GM21786 (cell line): Measurements from ENCODE around the gene ZFPL1.
"Not testable (repeated sequence)": the region's sequence is repeated elsewhere in the genome, so short reads cannot be mapped to it uniquely, and the experiment has no call there.

ENCODE experiments used
- ATAC-seq: cut with Tn5 transposase; IDR thresholded peaks from one replicate; pipeline ENCODE4 v1.9.1; 2021; ENCODE audit not compliant: unreplicated experiment

The ZFPL1 gene

DNA sequence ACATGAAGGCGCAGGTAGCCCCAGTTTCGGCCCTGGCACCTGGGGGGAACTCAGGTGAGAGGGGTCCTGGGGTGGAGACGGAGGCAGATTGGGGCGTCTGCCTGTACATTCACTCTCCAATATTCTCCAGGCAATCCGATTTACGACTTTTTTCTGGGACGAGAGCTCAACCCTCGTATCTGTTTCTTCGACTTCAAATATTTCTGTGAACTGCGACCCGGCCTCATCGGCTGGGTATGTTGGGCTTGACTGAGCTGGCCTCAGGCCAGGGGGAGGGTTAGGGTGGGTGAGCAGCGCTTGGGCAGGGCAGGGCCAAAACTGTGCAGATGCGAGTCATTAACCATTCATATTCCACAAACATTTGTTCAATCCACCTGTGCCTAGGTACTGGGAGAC lies 29.3 kb downstream of the ZFPL1 start:
- ATAC-seq: no peak

DNA sequence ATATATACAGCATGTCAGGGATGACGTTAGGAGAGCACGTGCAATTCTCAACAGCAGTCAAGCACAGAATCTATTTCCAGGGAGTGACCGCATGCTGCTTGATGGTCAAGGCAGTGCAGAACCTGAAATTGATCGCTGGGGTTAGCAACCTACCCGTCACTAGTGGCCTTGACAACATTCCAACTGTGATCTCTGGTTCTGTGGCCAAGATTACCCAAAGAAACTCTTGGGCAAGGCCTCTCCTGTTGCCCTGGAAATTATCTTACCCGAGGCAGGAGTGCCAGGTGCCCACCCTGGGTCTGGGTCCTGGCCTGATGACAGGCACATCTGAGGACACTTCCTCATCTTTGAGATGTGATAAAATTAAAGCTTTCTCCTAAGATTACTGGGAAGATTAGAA lies 29.8 kb downstream of the ZFPL1 start:
- no peak for ATAC-seq

DNA sequence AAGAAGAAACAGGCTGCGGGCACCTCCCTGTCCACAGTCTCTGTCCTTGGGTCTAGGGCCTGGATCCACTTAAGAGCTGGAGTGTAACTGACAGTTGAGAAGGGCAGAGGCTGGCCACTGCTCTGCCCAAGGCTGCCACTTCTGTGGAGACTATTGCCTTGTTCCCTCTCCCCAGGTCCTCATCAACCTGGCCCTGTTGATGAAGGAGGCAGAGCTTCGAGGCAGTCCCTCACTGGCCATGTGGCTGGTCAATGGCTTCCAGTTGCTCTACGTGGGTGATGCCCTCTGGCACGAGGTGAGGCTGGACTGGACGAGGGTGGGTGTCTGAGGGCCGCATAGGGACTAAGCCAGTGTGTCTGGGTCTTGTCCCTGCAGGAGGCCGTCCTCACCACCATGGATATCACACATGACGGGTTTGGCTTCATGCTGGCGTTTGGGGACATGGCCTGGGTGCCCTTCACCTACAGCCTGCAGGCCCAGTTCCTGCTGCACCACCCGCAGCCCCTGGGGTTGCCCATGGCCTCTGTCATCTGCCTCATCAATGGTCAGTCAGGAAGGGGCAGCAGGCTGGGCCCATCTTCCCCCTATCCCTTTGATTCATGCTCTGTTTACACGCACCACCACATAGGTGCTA lies 30.6 kb downstream of the ZFPL1 start:
- ATAC-seq: no peak

DNA sequence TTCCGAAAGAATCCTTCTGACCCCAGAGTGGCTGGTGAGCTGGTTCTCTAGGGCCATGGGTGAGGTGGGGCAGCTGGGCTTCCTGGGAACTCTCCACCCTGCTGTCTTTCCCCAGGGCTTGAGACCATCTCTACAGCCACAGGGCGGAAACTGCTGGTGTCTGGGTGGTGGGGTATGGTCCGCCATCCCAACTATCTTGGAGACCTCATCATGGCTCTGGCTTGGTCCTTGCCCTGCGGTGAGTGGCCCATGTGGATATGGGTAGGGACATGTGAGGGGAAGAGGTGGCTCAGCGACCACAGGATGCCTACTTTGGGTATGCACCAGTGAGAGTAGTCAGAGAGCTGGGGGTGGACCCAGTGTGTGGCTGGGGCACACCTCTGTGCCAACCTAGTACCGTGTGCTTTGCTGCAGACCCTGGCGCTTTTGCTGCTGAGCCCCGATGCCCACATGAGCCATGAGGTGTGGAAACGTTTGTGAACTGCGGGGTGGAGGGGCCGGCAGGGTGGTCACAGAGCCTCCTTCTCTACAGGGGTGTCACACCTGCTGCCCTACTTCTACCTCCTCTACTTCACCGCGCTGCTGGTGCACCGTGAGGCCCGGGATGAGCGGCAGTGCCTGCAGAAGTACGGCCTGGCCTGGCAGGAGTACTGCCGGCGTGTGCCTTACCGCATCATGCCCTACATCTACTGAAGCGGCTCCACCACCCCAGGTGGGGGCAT lies 31.5 kb downstream of the ZFPL1 start:
- ATAC-seq: no peak

DNA sequence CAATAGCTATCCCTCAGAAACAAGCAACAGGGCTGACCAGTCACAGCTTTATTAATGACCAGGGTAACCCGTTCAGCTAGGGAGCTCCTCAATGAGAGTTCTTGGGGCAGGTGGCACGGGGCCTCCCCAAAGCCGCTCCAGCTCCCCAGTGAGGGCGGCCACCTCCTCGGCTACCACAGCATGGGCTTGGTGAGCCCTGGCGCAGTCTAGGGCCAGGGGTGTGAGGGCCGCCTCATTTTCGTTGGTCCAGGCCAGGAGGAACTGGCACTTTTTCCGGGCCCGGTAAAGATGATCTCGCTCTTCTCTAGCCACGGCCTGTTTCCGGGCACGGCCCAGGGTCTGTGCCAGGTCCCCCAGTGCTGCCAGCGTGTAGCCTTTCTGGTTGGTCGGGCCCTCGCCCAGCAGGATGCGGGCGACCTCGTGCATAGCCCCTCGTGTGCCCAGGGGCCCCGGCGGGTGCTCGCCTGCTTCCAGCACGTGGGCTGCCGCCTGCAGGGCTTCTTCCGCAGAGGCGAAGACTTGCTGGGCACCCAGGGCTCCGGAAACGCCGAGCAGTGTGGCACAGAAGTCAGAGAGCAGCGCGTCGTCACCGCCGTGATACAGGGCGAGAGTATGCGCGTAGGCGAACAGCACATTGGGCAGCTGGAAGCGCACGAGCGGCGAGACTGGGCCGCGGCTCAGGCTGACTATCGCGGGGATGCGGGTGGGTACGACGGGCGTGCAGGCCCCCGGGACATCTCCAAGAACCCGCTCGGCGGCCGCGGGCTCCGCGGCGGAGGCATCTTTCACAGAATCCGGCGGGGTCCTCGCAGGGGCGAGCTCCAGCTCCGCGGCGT lies 32.6 kb downstream of the ZFPL1 start:
- ATAC-seq: no peak

DNA sequence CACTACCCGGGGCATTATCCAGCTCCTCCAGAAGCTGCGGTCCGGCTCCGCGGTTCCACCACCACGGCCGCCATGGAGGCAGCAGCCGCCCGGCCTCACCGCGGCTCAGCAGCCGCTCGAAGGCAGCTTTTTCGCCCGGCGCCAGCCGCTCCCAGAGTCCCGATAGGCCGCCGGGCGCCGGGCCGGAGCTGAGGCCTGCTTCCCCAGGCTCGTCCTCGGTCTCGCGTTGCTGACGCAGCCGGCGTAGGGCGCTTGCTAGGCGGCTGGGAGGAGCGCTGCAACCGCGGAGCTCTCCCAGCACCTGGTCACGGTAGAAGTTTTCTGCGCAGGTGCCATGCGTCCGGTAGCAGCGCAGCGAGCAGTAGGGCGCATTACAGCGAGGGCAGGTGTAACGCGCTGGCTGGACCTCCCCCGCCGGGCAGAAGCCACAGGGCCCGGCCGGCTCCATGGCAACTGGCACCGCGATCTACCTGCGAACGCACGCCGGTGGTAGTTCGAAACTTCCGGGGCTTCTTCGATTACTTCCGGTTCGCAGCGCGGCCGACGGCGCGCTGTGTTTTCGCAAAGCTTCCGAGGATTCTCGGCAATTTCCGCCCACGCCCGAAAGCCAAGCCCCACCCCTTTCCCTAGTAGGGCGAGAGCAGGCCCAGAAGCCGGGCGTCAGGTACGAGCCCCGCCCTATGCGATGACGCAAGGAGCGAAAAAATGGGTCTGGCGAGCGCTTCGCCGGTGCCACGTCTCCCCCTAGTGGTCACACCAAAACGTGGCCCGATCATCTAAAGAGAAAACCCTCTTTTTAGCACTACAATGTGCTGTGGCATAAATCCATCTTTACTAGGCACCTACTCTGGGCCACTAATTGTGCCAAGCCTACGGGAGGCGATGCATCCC lies 33.4 kb downstream of the ZFPL1 start, which contains the start of gene ZNHIT2:
Gene ZNHIT2, minus strand, starts transcription at position 496 of the 891 bp plus-strand sequence. Its CDS starts 48 bp downstream, at position 448.
- ATAC-seq: peak; percentile 58

DNA sequence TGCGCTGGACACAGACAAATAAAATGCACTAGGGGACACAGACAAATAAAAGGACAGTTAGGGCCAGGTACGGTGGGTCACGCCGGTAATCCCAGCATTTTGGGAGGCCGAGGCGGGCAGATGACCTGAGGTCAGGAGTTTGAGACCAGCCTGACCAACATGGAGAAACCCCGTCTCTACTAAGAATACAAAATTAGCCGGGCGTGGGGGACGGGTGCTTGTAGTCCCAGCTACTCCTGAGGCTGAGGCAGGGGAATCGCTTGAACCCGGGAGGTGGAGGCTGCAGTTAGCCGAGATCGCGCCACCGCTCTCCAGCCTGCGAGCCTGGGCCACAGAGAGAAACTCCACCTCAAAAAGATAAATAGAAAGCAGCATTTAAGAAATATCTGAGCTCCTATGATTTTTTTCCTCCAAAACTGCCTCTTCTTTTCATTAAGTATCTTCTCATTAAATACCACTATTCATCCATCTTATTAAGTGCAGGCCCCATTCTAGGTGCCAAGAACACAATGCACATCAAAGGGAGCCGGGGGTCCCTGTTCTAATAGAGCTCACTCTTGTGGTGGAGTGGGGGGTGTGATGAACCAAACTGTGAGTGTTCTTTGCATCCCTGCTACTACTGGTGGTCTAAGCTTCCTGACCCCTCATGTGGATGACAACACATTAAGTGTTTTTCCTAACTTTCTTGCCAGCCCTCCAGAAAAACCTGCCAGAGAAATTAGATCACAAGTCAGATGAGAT lies 34.2 kb downstream of the ZFPL1 start:
- no peak for ATAC-seq

DNA sequence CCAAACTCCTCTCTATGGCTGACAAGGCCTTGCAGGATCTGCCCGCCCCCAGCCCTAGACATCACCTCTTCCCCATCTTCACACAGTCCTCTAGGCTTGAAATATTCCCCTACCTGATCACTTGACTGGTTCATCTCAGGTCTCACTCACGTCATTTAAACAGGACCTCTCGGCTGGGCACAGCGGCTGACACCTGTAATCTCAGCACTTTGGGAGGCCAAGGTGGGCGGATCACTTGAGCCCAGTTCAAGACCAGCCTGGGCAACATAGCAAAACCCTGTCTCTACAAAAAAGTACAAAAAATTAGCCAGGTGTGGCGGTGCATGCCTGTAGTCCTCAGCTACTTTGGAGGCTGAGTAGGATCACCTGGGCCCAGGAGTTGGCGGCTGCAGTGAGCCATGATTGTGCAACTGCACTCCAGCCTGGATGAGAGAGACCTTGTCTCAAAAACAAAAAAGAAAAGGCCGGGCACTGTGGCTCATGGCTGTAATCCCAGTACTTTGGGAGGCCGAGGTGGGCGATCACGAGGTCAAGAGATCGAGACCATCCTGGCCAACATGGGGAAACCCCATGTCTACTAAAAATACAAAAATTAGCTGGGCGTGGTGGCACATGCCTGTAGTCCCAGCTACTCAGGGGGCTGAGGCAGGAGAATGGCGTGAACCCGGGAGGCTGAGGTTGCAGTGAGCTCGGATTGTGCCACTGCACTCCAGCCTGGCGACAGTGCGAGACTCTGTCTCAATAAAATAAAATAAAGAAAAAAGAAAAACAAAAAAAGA lies 35.1 kb downstream of the ZFPL1 start:
- not testable (repeated sequence) for ATAC-seq

DNA sequence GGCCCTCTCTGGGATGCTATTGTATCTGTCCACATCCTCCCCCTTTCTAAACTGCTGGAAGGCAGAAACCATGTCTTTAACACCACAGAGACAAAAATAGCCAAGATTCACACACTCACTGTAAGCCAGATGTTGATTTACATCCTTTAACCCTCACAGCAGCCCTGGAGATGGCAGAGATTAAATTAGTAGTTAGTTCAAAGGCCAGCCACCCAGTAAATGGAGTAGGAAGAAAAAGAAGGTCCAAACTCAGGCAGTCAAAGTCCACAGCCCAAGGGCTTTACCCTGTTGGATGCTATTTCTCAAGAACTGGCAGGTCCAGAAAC lies 35.6 kb downstream of the ZFPL1 start:
- no peak for ATAC-seq

DNA sequence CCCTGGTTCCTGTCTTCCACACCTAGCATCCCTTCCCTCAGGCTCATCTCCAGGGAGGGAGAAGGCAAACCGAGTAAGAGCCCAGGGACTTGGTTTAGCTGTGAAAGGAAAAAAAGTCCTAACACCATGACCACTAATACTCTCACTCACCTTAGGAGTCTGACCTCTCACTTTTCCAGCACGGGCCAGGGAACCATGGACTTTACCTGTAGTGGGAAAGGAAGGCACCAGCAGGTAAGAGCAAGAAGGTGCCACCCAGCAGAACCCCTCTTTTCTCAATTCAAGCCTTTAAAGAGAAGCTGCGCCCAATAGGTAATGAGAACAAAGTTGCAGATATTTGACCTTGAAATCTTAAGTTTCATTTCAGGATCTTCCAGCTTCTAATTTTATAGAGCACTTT lies 36.8 kb downstream of the ZFPL1 start:
- ATAC-seq: no peak

DNA sequence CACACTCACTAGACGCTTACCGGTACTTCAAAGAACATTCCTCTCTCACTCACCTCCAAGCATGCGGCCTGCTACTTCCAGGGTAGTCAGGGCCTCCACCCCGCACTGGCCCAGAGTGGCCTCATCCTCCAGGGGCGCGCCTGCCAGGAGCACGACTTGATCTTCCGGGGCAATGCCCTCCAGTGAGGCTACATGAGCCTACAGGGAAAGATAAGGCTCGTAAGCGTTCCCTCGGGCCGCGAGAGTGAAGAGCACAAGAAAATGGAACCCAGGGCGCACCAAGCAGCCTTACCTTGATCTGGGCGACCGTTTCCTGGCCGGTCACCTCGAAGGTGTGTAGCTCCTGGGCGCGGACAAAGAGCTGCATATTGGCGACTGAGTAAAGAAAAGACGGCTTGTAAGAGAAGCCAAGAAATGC lies 37.4 kb downstream of the ZFPL1 start:
- no peak for ATAC-seq

DNA sequence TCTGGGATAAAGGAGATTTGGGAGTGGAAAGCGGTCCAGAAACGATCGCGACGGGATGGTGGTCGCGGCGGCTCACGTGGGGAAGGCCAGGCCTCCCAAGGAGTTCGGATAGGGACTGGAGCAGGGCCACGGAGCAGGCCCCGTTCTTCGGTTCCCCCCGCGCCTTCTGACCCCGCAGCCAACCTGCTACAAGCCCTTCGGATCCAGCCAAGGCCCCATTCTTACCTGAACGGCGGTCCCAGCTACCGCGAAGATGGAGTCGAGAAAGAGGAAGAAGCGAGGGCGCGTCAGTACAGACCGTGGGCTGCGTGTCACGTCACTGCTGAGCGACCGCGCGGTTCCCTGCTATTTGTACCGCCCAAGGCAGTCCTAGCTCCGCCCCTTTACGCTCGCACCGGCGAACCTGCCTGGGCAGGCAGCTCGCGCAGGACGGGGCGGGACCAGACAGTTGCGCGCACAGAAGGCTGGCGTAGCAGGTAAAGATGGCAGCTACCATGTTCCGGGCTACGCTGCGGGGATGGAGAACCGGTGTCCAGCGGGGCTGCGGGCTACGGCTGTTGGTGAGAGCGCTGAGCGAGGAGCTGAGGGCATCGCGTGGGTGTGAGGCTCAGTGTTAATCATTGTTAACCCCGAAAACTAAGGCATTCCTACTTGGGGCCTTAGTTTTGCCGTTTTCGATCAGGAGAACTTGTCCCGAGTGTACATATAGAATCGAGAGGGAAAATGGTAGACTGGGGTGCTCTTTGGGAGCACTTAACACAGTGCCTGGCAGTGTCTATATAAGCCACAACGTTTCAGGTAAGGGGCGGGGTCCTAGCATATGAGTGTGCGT lies 38.1 kb downstream of the ZFPL1 start, which contains the start of the genes FAU and MRPL49:
Gene FAU, minus strand, starts transcription at position 270 of the 832 bp plus-strand sequence. CDS start 321 bp downstream, outside the sequence.
Gene MRPL49, plus strand, starts transcription at position 457 of the 832 bp plus-strand sequence. Its CDS starts 26 bp downstream, at position 483.
- peak; percentile 66 for ATAC-seq

DNA sequence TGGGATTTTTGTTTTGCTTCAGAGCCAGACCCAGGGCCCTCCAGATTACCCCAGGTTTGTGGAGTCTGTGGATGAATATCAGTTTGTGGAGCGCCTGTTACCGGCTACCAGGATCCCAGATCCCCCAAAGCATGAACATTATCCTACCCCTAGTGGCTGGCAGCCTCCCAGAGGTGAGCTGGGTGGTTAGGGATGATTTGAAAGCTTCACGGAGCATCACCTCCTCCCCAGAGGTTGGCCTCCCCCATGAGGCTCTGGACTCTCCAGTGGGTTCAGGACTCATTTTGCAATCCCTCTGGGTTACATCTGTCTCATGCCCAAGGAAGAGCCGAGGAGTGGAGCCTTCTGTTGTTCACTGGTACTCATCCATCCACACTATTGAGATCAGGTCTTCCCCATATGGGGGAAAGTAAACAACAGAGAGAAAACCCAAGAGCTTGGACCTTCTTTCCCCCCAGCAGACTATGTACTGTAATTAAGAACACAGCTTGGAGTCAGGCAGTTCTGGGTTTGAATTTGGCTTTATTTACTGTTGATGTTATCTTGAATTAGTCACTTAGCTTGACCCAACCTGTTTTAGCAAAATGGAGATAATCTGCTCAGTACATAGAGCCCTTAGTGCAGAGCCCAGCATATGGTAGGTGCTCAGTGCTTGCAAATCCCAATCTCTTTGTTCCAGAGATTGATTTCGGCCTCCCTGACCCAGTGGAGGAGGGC lies 40.6 kb downstream of the ZFPL1 start:
- no peak for ATAC-seq

DNA sequence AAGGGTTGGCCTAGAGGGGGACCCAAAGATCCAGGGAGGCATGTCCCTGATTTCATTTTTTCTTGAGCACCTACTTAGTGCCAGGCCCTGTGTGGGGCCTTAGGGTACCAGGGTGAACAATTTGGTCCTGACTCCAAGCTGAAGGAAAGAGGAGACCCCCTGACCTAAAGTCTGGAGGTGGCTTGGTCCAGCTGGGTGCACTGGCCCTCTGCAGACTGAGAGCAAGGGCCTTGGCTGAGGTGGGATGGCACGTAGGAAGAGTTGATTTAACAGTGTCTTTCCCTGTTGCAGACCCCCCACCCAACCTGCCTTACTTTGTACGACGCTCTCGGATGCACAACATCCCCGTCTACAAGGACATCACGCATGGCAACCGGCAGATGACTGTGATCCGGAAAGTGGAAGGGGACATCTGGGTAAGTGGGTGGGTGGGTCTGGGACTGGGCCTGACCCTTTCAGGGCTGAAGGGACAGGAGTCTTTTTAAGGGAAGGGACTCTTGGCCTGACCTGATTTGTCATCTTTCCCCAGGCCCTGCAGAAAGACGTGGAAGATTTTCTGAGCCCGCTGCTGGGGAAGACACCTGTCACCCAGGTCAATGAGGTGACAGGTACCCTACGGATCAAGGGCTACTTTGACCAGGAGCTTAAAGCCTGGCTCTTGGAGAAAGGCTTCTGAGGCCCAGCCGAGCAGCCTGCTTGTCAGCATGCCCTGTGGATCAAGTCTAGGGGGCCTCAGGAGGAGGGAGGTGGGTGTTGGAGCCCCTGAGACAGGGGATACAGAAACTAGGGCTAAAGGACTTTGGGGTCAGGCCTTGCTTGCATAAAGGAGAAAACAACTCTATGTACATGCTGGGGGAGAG lies 41.4 kb downstream of the ZFPL1 start:
- ATAC-seq: no peak

DNA sequence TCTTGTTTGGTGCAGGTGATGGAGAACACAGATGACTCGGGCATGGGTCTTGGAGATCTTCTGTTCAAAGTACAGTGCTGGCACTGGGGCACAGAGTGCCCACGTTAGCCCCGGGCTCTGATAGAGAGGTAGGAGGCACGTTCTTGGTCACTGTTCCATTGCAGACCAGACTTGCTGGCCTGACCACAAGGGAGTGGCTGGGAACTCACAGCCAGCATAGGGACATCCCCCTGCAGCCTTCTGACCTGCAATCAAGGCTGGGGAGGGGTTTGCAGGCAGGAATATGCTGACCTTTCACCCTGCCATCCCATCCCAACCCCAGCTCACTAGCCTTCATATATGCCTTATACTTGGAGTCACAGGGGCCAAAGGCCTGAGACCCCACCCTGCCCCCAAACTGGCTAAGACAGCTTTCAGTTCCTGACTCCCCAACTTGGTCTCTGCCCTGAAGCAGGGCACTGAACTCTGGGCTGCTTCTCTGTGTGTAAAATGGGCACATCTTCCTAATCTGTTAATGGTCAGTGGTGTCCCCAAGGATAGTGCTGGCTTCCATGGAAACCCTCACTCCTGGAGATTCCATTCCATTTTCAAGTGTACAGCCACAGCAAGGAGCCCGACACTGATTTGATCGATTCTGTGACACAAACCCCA lies 42.7 kb downstream of the ZFPL1 start:
- no peak for ATAC-seq

DNA sequence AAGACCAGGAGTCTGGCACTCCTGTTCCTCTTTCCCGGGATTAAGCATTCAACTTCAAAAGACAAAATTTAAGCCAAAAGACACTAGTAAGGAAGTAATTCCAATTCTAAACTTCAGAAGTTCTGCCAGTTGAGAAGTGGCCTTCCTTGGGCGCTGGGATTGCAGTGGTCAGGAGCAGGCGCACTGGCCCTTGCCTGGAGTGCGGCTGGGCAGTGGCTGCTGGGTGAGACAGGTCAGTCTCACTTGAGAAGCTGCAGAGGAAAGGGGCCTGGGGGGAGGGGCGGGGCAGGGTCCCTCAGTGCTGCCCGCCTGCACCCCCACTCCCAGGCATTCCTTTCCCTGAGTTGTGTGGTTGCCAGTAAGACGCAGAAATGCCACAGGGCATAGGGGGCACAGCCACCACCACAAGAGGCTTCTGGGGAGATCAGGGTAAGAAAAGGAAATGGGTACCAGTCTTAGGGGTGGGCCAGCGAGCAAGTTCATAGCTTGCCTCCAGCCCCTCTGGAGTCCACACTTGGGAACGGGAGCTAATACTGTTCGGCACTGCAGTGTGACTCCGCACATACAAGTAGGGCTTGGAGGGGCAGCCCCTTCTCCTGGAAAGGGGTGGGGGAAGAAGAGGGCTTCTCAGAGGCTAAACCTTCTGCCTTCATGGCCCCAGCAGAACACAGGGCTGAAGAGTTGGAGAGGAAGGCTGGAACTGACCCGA lies 43.6 kb downstream of the ZFPL1 start:
- no peak for ATAC-seq
